CD4-positive, alpha-beta T cell treated with Interleukin-4 for 1 hour (primary cell): Measurements from ENCODE around the gene WAPL.
"Not testable (repeated sequence)": the region's sequence is repeated elsewhere in the genome, so short reads cannot be mapped to it uniquely, and the experiment has no call there.

ENCODE experiments used
- DNase-seq, 2 donors: peaks; one replicate each; pipeline ENCODE4 v3.0.0-alpha.2; 2020 to 2022

WAPL gene

GRCh38 chr10:86411281-86411841, 110.2 kb downstream of the WAPL start:
- peak in 1 of 2 donors; percentile 22 for DNase-seq

GRCh38 chr10:86410542-86411124, 111.0 kb downstream of the WAPL start:
- DNase-seq: no peak

GRCh38 chr10:86409183-86409582, 112.4 kb downstream of the WAPL start:
- no peak for DNase-seq

GRCh38 chr10:86403183-86403797, 118.3 kb downstream of the WAPL start:
- no peak for DNase-seq

GRCh38 chr10:86402283-86402941, 119.2 kb downstream of the WAPL start:
- no peak for DNase-seq

- peak in 1 of 2 donors; percentile 16 for DNase-seq
Observed at GRCh38 chr10:86401588-86402282, 119.9 kb downstream of the WAPL start.

GRCh38 chr10:86400705-86401587, 120.6 kb downstream of the WAPL start:
- peak; percentile 55 to 63 for DNase-seq

GRCh38 chr10:86399879-86400704, 121.5 kb downstream of the WAPL start:
- DNase-seq: peak; percentile 88 to 91

- no peak for DNase-seq
Observed at GRCh38 chr10:86399514-86399878, 122.1 kb downstream of the WAPL start.

GRCh38 chr10:86397120-86397519, 124.5 kb downstream of the WAPL start:
- DNase-seq: no peak

- DNase-seq: no peak
Observed at GRCh38 chr10:86393862-86394455, 127.6 kb downstream of the WAPL start.

- DNase-seq: no peak
Observed at GRCh38 chr10:86393362-86393761, 128.2 kb downstream of the WAPL start.

- DNase-seq: no peak
Observed at GRCh38 chr10:86392723-86393094, 128.9 kb downstream of the WAPL start.

- DNase-seq: no peak
Observed at GRCh38 chr10:86391986-86392722, 129.4 kb downstream of the WAPL start.

- no peak for DNase-seq
Observed at GRCh38 chr10:86391236-86391840, 130.3 kb downstream of the WAPL start.

- no peak for DNase-seq
Observed at GRCh38 chr10:86390337-86391120, 131.1 kb downstream of the WAPL start.

GRCh38 chr10:86389441-86390193, 132.0 kb downstream of the WAPL start:
- DNase-seq: no peak

- not testable (repeated sequence) for DNase-seq
Observed at GRCh38 chr10:86389109-86389440, 132.5 kb downstream of the WAPL start.
